ENCODE results near the gene E4F1.

DNA sequence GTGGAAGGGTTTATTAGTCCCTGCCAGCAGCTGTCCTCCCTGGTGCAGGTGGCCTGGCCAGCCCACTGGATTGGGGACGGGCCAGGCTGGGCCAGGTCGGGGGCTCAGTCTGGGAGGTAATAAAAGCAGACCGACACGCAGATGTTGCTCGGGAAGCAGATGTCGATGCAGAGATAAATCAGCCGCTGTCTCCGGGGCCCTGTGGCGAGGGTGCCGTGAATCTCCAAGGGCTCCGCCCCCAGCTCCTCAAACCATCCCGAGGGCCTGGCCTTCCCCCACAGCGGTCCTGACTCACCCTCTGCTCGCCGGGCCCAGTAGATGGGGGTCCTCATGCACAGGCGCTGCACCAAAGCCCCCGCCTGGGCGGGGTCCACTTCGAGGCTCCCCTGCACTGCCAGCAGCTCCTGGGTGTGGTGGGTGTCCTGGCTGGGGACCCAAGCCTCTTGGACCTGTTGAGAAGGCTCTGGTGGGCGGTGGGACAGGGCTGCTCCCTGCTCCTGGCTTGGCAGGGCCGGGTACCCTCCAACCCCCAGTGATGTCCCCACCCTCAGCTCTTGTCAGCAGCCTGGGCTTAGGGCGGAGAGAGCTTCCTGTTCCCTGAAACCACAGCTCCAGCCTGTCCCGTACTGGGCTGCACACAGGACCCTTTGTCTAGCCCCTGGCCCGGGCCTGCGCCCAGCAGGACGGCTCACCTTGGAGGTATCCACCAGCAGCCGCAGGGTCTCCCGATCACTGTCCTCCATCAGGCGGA lies 14.0 kb upstream of the E4F1 start:
- TF ChIP-seq, protein P1, sequence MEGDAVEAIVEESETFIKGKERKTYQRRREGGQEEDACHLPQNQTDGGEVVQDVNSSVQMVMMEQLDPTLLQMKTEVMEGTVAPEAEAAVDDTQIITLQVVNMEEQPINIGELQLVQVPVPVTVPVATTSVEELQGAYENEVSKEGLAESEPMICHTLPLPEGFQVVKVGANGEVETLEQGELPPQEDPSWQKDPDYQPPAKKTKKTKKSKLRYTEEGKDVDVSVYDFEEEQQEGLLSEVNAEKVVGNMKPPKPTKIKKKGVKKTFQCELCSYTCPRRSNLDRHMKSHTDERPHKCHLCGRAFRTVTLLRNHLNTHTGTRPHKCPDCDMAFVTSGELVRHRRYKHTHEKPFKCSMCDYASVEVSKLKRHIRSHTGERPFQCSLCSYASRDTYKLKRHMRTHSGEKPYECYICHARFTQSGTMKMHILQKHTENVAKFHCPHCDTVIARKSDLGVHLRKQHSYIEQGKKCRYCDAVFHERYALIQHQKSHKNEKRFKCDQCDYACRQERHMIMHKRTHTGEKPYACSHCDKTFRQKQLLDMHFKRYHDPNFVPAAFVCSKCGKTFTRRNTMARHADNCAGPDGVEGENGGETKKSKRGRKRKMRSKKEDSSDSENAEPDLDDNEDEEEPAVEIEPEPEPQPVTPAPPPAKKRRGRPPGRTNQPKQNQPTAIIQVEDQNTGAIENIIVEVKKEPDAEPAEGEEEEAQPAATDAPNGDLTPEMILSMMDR (conservative IDR thresholded peaks at IDR 0.05 in 1 of 2, IDR thresholded peaks at IDR 0.05 in 1 of 2; ENCODE audit: low read depth in 1 of 2, low read length in 2 of 2) = no peak
- no peak for TF ChIP-seq EZH2 (IDR thresholded peaks at IDR 0.05; ENCODE audit: low read length, missing control alignments)

All from fibroblast of lung (primary cell).